Activated CD4-positive, alpha-beta T cell treated with anti-CD3 and anti-CD28 coated beads, Interleukin-2, amount 50 U/mL, for 16 hours (primary cell): ENCODE results near the gene BRICD5.
"Not testable (repeated sequence)": the region's sequence is repeated elsewhere in the genome, so short reads cannot be mapped to it uniquely, and the experiment has no call there.

Experiments
- DNase-seq: peaks from one replicate; pipeline ENCODE4 v3.0.0-alpha.2; 2020

BRICD5 gene

GRCh38 chr16:2210386-2211365 lies at the start of gene BRICD5:
Gene BRICD5 (minus strand): TSS chr16:2210863. CDS start chr16:2210833, 30 bp downstream.
- DNase-seq: no peak

- no peak for DNase-seq
Observed at GRCh38 chr16:2260250-2260649, 49.6 kb upstream of the BRICD5 start.

GRCh38 chr16:2258530-2258929 lies 47.9 kb upstream of the BRICD5 start:
- DNase-seq: not testable (repeated sequence)

- DNase-seq: no peak
Observed at GRCh38 chr16:2257726-2258125, 47.1 kb upstream of the BRICD5 start.

- DNase-seq: no peak
Observed at GRCh38 chr16:2256531-2257140, 46.0 kb upstream of the BRICD5 start.

GRCh38 chr16:2253293-2253692 lies 42.6 kb upstream of the BRICD5 start:
- DNase-seq: no peak

- DNase-seq: no peak
Observed at GRCh38 chr16:2252806-2253148, 42.1 kb upstream of the BRICD5 start.

GRCh38 chr16:2251296-2252111 lies 40.8 kb upstream of the BRICD5 start, which contains the start of gene ECI1:
Gene ECI1 (minus strand): TSS chr16:2251587. CDS start chr16:2251566, 21 bp downstream.
- DNase-seq: peak; percentile 93

GRCh38 chr16:2250652-2251295 lies 40.1 kb upstream of the BRICD5 start:
- DNase-seq: peak; percentile 44

GRCh38 chr16:2246301-2246885 lies 35.7 kb upstream of the BRICD5 start:
- no peak for DNase-seq

- DNase-seq: no peak
Observed at GRCh38 chr16:2244926-2245795, 34.5 kb upstream of the BRICD5 start.

- no peak for DNase-seq
Observed at GRCh38 chr16:2244301-2244700, 33.6 kb upstream of the BRICD5 start.

- DNase-seq: no peak
Observed at GRCh38 chr16:2243781-2244180, 33.1 kb upstream of the BRICD5 start.

- no peak for DNase-seq
Observed at GRCh38 chr16:2243031-2243528, 32.4 kb upstream of the BRICD5 start.

- DNase-seq: no peak
Observed at GRCh38 chr16:2242598-2242997, 31.9 kb upstream of the BRICD5 start.

- not testable (repeated sequence) for DNase-seq
Observed at GRCh38 chr16:2240331-2240730, 29.7 kb upstream of the BRICD5 start.

- DNase-seq: no peak
Observed at GRCh38 chr16:2238838-2239675, 28.4 kb upstream of the BRICD5 start.

- DNase-seq: no peak
Observed at GRCh38 chr16:2238150-2238837, 27.6 kb upstream of the BRICD5 start.

GRCh38 chr16:2237493-2238149 lies 27.0 kb upstream of the BRICD5 start:
- DNase-seq: no peak
